ENCODE results near the gene ADRA2B. TPM values are rescaled to one million over a fixed set of nuclear protein-coding genes. Genes with fewer than 3 reads are reported as not detected.

Gene ADRA2B
- total RNA-seq, 1 experiment from 2014 or later: 2.7 TPM

GRCh38 chr2:96128456-96128855 is 12.1 kb upstream of the ADRA2B start:
- no peak overlapping the region for H4K91ac ChIP-seq (ENCODE audit: insufficient read length, low read depth, low read length)
- H3K27me3 ChIP-seq (ENCODE audit: insufficient read depth, low read length): no peaks in the 10 kb centered on the region
- no peak overlapping the region for H3K4me2 ChIP-seq (ENCODE audit: insufficient read depth, insufficient read length, low read length)
- no peak overlapping the region for H4K5ac ChIP-seq (ENCODE audit: insufficient read length, low read depth, low read length)
- no peaks in the 10 kb centered on the region for H3K23me2 ChIP-seq (ENCODE audit: insufficient read length, low read depth, low read length, poor library complexity, severe bottlenecking)
- H2BK15ac ChIP-seq (ENCODE audit: low read depth, low read length): no peak overlapping the region
- H2BK5ac ChIP-seq (ENCODE audit: insufficient read length, low read length): no peak overlapping the region
- H3K27me3 Mint-ChIP-seq (ENCODE audit: low read depth): peaks cover 19% of the 10 kb centered on the region
- no peak for TF ChIP-seq CTCF (conservative IDR thresholded peaks at IDR 0.05)
- H3K27ac ChIP-seq (ENCODE audit: insufficient read length, low read depth, low read length): no peak overlapping the region
- H3K18ac ChIP-seq (ENCODE audit: insufficient read length, low read depth, low read length): no peak overlapping the region
- no peak overlapping the region for H3K14ac ChIP-seq (ENCODE audit: insufficient read depth, low read length)
- H3K79me2 ChIP-seq (ENCODE audit: insufficient read depth, low read length): no peaks in the 10 kb centered on the region
- H2BK120ac ChIP-seq (ENCODE audit: low read depth, low read length, poor library complexity, severe bottlenecking): no peak overlapping the region
- H3K23ac ChIP-seq (ENCODE audit: insufficient read length, low read depth, low read length): no peak overlapping the region
- H3K4ac ChIP-seq (ENCODE audit: low read depth, low read length): no peak overlapping the region
- H4K8ac ChIP-seq (replicated peaks; ENCODE audit: insufficient read length, low read depth, low read length): no peak overlapping the region
- H3K79me1 ChIP-seq (ENCODE audit: insufficient read depth, low read depth, low read length, poor library complexity, severe bottlenecking): no peaks in the 10 kb centered on the region
- no peak overlapping the region for H2AK5ac ChIP-seq (ENCODE audit: insufficient read length, low read length)
- no peaks in the 10 kb centered on the region for H3K4me1 ChIP-seq (ENCODE audit: insufficient read depth, low read length)
- no peaks in the 10 kb centered on the region for H3K9me3 ChIP-seq (ENCODE audit: control insufficient read depth, low read depth, low read length)
- H2AFZ ChIP-seq (ENCODE audit: low read length): no peak overlapping the region
- H3K4me1 Mint-ChIP-seq: no peaks in the 10 kb centered on the region
- H3K56ac ChIP-seq (ENCODE audit: insufficient read length, low read depth, low read length): no peak overlapping the region
- H3K27ac Mint-ChIP-seq: no peak overlapping the region
- no peak overlapping the region for H3K4me3 Mint-ChIP-seq
- no peak for DNase-seq
- H4K20me1 ChIP-seq (ENCODE audit: control insufficient read depth, insufficient read depth, insufficient read length): no peaks in the 10 kb centered on the region
- no peaks in the 10 kb centered on the region for H3K36me3 Mint-ChIP-seq (ENCODE audit: insufficient read depth in 1 of 3, low read depth in 3 of 3)
- H2BK20ac ChIP-seq (ENCODE audit: low read depth, low read length, poor library complexity, severe bottlenecking): no peak overlapping the region
- H3T11ph ChIP-seq (ENCODE audit: low read length): no peak overlapping the region
- no peaks in the 10 kb centered on the region for H3K9me3 Mint-ChIP-seq
- H3K9ac ChIP-seq (ENCODE audit: extremely low read depth, insufficient read length, low read length): no peak overlapping the region
- no peak overlapping the region for H2BK12ac ChIP-seq (ENCODE audit: insufficient read length, low read depth, low read length)
- WGBS (ENCODE audit: extremely low coverage, insufficient read length, low lambda C conversion rate): no CpG with 5 or more reads among the region's 6 CpGs

Measured in H9 (cell line).